ENCODE measurements around the gene TM9SF2. TPM values are rescaled to one million over a fixed set of nuclear protein-coding genes. Genes with fewer than 3 reads are reported as not detected.

Gene TM9SF2
- total and polyA plus RNA-seq, 9 of the 15 experiments (the other 6 are each of a cell fraction or from before 2014, with no cell fraction given): 23.3 to 83.2 (median 55.1) TPM

DNA sequence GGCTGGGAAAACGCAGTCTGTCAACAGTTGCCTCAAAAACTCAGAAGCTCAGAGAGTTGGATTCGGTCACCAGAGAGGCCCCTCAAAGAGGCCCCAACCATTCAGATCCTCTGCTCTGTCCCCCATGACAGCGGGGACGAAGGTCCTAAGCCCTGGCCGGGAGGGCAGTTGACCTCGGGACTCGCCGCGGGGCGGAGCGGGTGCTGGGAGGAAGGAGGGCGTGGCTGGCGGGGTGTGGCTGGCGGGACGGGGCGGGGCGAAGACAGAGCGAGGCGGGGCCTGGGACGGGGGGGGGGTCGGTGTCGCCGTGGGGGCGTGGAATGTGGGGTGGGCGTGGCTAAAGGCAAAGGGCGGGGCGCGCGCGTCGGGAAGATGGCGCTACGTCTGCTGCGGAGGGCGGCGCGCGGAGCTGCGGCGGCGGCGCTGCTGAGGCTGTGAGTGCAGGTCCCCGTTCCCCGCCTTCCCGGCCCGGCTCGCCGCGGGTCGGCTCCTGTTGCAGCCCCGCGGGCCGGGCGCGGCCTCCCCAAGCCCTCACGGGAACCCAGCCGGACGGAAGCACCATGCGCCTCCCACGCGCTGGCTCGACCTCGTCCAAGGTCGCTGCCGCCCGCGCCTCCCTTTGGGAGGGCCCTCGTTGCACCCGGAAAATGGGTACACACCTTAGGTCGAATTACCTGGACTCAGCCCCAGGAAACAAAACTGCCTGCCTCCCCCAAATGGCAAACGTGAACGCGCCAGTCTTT, 105.2 kb downstream of the TM9SF2 start, which contains the start of gene CLYBL (continued):
- TF ChIP-seq, protein P1, sequence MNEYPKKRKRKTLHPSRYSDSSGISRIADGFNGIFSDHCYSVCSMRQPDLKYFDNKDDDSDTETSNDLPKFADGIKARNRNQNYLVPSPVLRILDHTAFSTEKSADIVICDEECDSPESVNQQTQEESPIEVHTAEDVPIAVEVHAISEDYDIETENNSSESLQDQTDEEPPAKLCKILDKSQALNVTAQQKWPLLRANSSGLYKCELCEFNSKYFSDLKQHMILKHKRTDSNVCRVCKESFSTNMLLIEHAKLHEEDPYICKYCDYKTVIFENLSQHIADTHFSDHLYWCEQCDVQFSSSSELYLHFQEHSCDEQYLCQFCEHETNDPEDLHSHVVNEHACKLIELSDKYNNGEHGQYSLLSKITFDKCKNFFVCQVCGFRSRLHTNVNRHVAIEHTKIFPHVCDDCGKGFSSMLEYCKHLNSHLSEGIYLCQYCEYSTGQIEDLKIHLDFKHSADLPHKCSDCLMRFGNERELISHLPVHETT (CRISPR knock-in tag; conservative IDR thresholded peaks at IDR 0.05 in 1 of 2, IDR thresholded peaks at IDR 0.05 in 1 of 2): peak in 1 of 2 experiments; percentile 82; a peak in 2 of 4 replicates
- no peak for TF ChIP-seq NR2F6 (CRISPR knock-in tag; IDR thresholded peaks at IDR 0.05)
- no peak for TF ChIP-seq BACH1 (tag; IDR thresholded peaks at IDR 0.05)
- peak; percentile 49; the same call in 1 of the 2 replicates for TF ChIP-seq POLR2AphosphoS5 (IDR thresholded peaks at IDR 0.05; ENCODE audit: control insufficient read depth, insufficient read depth, low read depth, low read length)
- TF ChIP-seq THRA (IDR thresholded peaks at IDR 0.05): no peak
- no peak for TF ChIP-seq NELFE (IDR thresholded peaks at IDR 0.05; ENCODE audit: insufficient read depth, insufficient read length)
- peak; percentile 31 to 60; a peak in 2 of 4 replicates for TF ChIP-seq MAZ (CRISPR knock-in tag; conservative IDR thresholded peaks at IDR 0.05 in 1 of 2, IDR thresholded peaks at IDR 0.05 in 1 of 2)
- TF ChIP-seq, protein P2, sequence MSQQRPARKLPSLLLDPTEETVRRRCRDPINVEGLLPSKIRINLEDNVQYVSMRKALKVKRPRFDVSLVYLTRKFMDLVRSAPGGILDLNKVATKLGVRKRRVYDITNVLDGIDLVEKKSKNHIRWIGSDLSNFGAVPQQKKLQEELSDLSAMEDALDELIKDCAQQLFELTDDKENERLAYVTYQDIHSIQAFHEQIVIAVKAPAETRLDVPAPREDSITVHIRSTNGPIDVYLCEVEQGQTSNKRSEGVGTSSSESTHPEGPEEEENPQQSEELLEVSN (IDR thresholded peaks at IDR 0.05; ENCODE audit: borderline replicate concordance in 1 of 2, extremely low read depth in 1 of 2, insufficient read depth in 1 of 2, insufficient read length in 1 of 2, low read depth in 1 of 2, low read length in 1 of 2, poor library complexity in 1 of 2, severe bottlenecking in 1 of 2): peak; percentile 40 to 52
- TF ChIP-seq, protein P3, sequence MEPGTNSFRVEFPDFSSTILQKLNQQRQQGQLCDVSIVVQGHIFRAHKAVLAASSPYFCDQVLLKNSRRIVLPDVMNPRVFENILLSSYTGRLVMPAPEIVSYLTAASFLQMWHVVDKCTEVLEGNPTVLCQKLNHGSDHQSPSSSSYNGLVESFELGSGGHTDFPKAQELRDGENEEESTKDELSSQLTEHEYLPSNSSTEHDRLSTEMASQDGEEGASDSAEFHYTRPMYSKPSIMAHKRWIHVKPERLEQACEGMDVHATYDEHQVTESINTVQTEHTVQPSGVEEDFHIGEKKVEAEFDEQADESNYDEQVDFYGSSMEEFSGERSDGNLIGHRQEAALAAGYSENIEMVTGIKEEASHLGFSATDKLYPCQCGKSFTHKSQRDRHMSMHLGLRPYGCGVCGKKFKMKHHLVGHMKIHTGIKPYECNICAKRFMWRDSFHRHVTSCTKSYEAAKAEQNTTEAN (CRISPR knock-in tag; IDR thresholded peaks at IDR 0.05): no peak
- TF ChIP-seq ZNF24 (IDR thresholded peaks at IDR 0.05): peak; percentile 89
- TF ChIP-seq ARID2 (IDR thresholded peaks at IDR 0.05): no peak
- TF ChIP-seq ESRRA (IDR thresholded peaks at IDR 0.05; ENCODE audit: borderline replicate concordance, low read depth): peak; percentile 98
- no peak for TF ChIP-seq PCBP2 (IDR thresholded peaks at IDR 0.05; ENCODE audit: low read depth, low read length, poor library complexity, severe bottlenecking)
- peak in 1 of 2 experiments; percentile 24; a peak in 1 of 4 replicates for TF ChIP-seq RCOR1 (IDR thresholded peaks at IDR 0.05; ENCODE audit: borderline replicate concordance in 1 of 2, low read depth in 2 of 2, low read length in 2 of 2)
- no peak for TF ChIP-seq FOXA3 (CRISPR knock-in tag; conservative IDR thresholded peaks at IDR 0.05 in 1 of 2, IDR thresholded peaks at IDR 0.05 in 1 of 2)
- TF ChIP-seq NCOA4 (IDR thresholded peaks at IDR 0.05; ENCODE audit: partially characterized antibody): no peak
- peak; percentile 78; the same call in 1 of the 2 replicates for TF ChIP-seq EP400 (IDR thresholded peaks at IDR 0.05)
- no peak for TF ChIP-seq ZNF217 (CRISPR knock-in tag; IDR thresholded peaks at IDR 0.05)
